Tibial nerve (tissue), 3 donors: ENCODE results near the gene ITGB7.

Experiments
- POLR2A ChIP-seq, 2 donors: fragments of 450-650 bp; IDR thresholded peaks; one replicate each; pipeline ENCODE4 v1.6.1; 2017; ENCODE audit warnings: antibody characterized with exemption in 2 of 2, mild to moderate bottlenecking in 2 of 2, moderate library complexity in 2 of 2
- TF ChIP-seq, protein P1 (sequence below), 5 experiments: fragments of 200-600 bp in 3 of 5; fragments of 450-650 bp in 2 of 5; sonication (generic) in 3 of 5; IDR thresholded peaks; one replicate each; pipeline ENCODE4 v1.5.1; 2016 to 2019; ENCODE audit warnings: antibody characterized with exemption in 5 of 5, mild to moderate bottlenecking in 3 of 5, moderate library complexity in 2 of 5

DNA sequence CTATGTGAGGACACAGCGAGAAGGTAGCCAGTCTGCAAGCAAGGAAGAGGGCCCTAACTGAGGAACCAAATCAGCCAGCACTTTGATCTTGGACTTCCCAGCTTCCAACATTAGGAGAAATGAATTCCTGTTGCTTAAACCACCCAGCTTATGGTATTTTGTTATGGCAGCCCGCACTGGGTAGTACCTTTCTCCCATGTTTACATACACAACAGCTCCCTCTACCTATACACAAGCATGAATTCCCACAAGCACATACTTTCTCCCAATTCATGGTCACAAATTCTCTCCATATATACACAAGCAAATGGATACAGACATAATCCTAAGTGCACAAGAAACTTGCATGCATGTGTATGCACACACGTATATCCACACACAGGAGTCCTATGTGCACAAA is 7.4 kb downstream of the ITGB7 start:
- TF ChIP-seq, protein P1, sequence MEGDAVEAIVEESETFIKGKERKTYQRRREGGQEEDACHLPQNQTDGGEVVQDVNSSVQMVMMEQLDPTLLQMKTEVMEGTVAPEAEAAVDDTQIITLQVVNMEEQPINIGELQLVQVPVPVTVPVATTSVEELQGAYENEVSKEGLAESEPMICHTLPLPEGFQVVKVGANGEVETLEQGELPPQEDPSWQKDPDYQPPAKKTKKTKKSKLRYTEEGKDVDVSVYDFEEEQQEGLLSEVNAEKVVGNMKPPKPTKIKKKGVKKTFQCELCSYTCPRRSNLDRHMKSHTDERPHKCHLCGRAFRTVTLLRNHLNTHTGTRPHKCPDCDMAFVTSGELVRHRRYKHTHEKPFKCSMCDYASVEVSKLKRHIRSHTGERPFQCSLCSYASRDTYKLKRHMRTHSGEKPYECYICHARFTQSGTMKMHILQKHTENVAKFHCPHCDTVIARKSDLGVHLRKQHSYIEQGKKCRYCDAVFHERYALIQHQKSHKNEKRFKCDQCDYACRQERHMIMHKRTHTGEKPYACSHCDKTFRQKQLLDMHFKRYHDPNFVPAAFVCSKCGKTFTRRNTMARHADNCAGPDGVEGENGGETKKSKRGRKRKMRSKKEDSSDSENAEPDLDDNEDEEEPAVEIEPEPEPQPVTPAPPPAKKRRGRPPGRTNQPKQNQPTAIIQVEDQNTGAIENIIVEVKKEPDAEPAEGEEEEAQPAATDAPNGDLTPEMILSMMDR (IDR thresholded peaks at IDR 0.05), result no peak
- no peak for TF ChIP-seq POLR2A (IDR thresholded peaks at IDR 0.05)
